Measurements from ENCODE around the gene GBF1.

GBF1 gene

GRCh38 chr10:102409604-102410428 lies 164.5 kb downstream of the GBF1 start:
- no peak for DNase-seq

GRCh38 chr10:102410429-102411073 lies 165.2 kb downstream of the GBF1 start:
- DNase-seq: peak; percentile 52

GRCh38 chr10:102411341-102412255 lies 166.3 kb downstream of the GBF1 start:
- no peak for DNase-seq

GRCh38 chr10:102412293-102412692 lies 167.0 kb downstream of the GBF1 start:
- DNase-seq: no peak

GRCh38 chr10:102413053-102413705 lies 167.8 kb downstream of the GBF1 start:
- DNase-seq: peak; percentile 64

- no peak for DNase-seq
These were observed 168.7 kb downstream of the GBF1 start for GRCh38 chr10:102413806-102414561.

- DNase-seq: no peak
These were observed 169.4 kb downstream of the GBF1 start for GRCh38 chr10:102414749-102415148.

GRCh38 chr10:102416283-102416682 lies 171.0 kb downstream of the GBF1 start:
- no peak for DNase-seq

GRCh38 chr10:102416695-102417094 lies 171.4 kb downstream of the GBF1 start:
- DNase-seq: no peak

- DNase-seq: no peak
These were observed 173.4 kb downstream of the GBF1 start, which contains the start of gene PSD for GRCh38 chr10:102418622-102419268. Gene PSD, minus strand, starts transcription at chr10:102418785. Its CDS starts 1,747 bp downstream, at chr10:102417038.

- peak; percentile 73 for DNase-seq
These were observed 174.2 kb downstream of the GBF1 start for GRCh38 chr10:102419269-102420180.

GRCh38 chr10:102420181-102420713 lies 174.9 kb downstream of the GBF1 start:
- DNase-seq: no peak

GRCh38 chr10:102420714-102421506 lies 175.6 kb downstream of the GBF1 start, which contains the start of gene FBXL15:
Gene FBXL15, plus strand, starts transcription at chr10:102420836. Its CDS starts 294 bp downstream, at chr10:102421130.
- peak; percentile 97 for DNase-seq

- DNase-seq: no peak
These were observed 176.1 kb downstream of the GBF1 start for GRCh38 chr10:102421507-102421756.

GRCh38 chr10:102421757-102422512 lies 176.6 kb downstream of the GBF1 start:
- DNase-seq: peak; percentile 29

- DNase-seq: peak; percentile 58
These were observed 177.3 kb downstream of the GBF1 start for GRCh38 chr10:102422545-102423129.

GRCh38 chr10:102423372-102423968 lies 178.1 kb downstream of the GBF1 start:
- DNase-seq: no peak

- no peak for DNase-seq
These were observed 178.8 kb downstream of the GBF1 start for GRCh38 chr10:102424145-102424544.

All from CD4-positive, alpha-beta T cell treated with Interleukin-10 for 1 hour (primary cell).